Superior temporal gyrus (tissue), 1 donor: Measurements from ENCODE around the gene PPM1A.
A peak's percentile ranks its signal among the peaks of the same experiment; 100 is the strongest.
"Not testable (repeated sequence)": the region's sequence is repeated elsewhere in the genome, so short reads cannot be mapped to it uniquely, and the experiment has no call there.

ENCODE experiments used
- DNase-seq: peaks from one replicate; pipeline ENCODE4 v3.0.0-alpha.2; 2016; ENCODE audit errors: extremely low spot score

Gene PPM1A

DNA sequence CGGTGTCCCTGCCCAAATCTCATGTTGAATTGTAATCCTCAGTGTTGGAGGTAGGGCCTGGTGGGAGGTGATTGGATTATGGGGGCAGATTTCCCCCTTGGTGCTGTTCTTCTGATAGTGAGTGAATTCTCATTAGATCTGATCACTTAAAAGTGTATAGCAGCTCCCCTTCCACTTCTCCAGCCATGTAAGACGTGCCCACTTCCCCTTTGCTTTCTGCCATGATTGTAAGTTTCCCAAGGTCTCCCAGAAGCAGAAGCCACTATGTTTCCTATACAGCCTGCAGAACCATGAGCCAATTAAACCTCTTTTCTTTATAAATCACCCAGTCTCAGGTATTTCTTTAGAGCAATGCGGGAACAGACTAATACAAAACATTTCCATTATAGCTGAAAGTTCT is 71.8 kb downstream of the PPM1A start:
- DNase-seq = not testable (repeated sequence)

DNA sequence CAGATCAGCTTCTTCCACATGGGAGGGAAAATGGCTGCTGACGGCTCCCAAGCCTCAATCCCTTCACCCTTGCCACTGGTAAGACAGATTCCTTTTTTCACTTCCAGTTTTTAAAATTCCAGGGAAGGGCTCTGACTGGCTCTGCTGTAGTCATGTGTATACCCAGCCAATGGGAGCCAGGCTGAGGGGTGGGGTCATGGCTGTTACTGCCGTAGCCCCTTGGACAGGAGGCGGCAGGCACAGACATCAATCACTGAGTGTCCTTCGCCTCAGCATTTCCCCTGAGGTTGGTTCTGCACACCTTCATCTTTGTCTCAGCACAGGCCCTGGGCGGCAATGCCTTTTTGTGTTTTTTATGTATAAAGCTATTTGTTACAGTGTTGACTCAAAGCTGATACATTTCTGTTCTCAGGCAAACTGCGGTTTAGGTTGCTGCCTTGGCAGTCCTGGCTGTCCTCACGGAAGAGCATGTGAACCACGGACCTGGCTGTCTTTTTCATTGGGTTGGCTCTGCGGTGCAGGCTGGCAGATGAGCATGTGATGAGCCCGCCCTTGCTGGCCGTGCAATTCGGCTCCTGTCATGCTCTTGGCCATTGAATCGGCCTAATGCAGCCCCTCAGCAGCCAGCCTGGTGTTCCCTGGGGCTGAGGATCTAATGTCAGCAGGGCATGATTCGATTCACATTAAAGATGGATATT is 74.3 kb downstream of the PPM1A start:
- no peak for DNase-seq

DNA sequence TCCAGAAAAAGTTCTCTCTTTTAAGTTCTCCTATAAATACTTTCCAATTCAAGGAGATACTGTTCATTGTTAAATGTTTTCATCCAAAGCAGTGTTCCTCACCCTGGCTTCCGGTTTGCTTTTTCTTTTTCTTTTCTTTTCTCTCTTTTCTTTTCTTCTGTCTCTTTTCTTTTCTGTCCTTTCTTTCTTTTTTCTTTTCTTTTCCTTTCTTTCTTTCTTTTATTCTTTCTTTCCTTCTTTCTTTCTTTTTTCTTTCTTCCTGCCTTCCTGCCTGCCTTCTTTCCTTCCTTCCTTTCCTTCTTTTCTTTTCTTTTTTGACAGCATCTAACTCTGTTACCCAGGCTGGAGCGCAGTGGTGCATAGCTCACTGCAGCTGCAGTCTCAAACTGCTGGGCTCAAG is 75.8 kb downstream of the PPM1A start:
- no peak for DNase-seq

GRCh38 chr14:60326274-60326673 is 77.3 kb downstream of the PPM1A start:
- DNase-seq = no peak

DNA sequence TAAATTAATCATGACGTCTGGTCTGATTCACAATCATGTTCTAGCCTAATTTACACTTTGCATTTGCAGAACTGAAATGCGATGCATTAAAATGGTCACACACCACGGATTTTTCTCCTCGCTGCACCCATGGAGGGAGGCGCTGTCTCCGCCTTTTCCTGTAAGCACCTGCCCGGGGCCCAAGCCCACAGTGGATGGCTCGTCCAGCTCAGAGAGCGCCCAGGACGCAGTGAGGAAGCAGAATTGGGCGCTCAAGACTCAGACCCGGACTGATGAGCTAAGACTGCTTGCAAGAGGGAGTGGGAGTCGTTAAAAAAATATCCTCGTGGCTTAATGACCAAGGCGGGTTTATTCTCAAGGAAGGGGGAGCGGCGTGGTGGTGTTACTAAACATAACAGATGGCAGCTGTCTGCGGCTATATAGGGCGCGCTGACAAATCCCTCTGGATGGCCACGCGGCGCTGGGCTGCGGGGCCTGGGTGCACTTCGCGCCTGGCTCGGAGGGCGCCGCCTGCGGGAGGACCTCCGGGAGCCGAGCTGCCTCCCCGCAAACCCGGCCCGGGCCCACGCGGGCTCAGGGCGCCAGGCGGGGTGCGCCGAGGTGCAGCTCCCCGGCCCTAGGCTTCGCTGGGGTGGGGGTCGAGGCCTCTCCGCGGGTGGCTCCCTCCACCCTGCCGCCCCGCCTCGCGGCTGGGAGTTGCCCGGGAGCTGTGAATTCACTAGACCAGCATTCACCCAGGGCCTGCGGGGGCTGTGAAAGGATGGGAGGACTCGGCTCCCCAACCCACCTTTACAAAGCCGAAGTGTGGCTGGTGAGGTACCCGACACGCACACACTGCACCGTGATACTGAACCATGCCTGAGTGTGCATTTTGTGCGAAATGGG is 78.7 kb downstream of the PPM1A start:
- no peak for DNase-seq

- no peak for DNase-seq
These were observed 79.6 kb downstream of the PPM1A start for GRCh38 chr14:60328583-60328982.

DNA sequence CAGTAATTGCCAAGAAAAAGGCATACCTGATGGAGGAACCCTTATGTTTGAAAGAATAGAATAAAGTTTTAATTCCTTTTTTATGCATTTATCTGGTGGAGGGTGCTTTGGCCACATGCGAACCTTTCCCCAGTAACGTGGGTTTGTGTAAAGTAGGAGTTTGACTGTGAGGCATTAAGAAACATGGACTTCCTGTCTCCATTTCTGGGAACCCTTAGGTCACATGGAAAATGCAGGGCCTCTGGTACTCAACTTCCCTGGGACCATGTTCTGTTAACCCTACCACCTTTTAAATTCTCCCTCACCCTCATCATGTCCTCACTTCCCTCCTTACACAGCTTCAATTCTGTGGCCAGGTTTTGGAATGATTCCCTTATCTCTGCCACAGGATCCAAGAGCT is 80.3 kb downstream of the PPM1A start:
- DNase-seq = no peak

- peak; percentile 81 for DNase-seq
These were observed 82.4 kb downstream of the PPM1A start for GRCh38 chr14:60331201-60332045.

GRCh38 chr14:60332046-60332399 is 83.0 kb downstream of the PPM1A start:
- DNase-seq = no peak

GRCh38 chr14:60332869-60333268 is 83.8 kb downstream of the PPM1A start:
- no peak for DNase-seq

GRCh38 chr14:60339571-60339970 is 90.5 kb downstream of the PPM1A start:
- no peak for DNase-seq

DNA sequence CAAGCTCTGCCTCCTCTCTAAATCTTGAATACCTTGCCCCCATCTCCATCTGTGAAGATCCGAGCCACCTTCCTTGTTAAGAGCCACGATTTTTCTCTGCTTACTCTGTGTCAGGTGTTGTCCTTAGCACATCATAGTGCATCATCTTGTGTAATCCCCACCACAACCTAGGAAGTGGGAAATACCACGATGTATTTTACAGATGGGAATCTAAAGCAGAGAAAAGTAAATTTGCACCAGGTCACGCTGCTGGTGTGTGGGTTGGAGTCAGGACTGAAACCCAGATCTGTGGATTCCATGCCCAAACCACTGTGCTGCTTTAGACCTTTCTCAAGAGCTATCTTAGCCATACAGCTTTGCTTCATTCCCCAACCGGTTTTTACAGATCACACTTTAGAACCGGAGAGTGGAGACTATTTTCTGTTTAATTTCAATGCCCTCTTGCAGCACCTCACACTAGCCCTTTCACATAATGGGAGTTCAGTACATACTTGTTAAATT is 94.6 kb downstream of the PPM1A start:
- DNase-seq = no peak

GRCh38 chr14:60344751-60345150 is 95.7 kb downstream of the PPM1A start:
- no peak for DNase-seq

DNA sequence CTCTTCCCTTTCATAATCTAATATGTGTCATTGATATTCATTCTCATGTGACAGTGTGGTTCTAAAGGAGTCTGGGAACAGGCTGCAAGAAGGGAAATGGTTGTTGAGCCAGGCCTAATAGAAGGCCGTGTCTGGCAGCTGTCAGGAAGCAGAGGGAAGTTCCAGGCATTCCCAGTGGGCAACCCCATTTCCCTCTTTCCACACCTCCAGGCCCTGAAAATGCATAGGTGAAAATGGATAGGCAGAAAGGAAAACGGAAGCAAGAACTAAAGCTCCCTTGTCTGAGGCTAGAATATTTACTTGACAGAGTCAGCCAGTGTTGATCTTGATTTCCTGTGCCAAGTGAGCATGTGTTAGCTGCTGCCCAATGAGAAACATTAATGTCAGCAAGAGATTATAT is 97.7 kb downstream of the PPM1A start:
- no peak for DNase-seq

- no peak for DNase-seq
These were observed 99.2 kb downstream of the PPM1A start for GRCh38 chr14:60348211-60348610.
